Right cardiac atrium (tissue), 5 donors: Measurements from ENCODE around the gene RNASE3. TPM values are rescaled to one million over a fixed set of nuclear protein-coding genes. Genes with fewer than 3 reads are reported as not detected.
A peak's percentile ranks its signal among the peaks of the same experiment; 100 is the strongest.
"Not testable (repeated sequence)": the region's sequence is repeated elsewhere in the genome, so short reads cannot be mapped to it uniquely, and the experiment has no call there.

Experiments
- ATAC-seq, 2 donors: fragments of 200-7000 bp; cut with Tn5 transposase; one replicate each; pipeline versions ENCODE4 v1.8.0 to v1.9.1; 2020; ENCODE audit warnings: moderate library complexity in 2 of 2, mild to moderate bottlenecking in 1 of 2
- DNase-seq, 3 donors: peaks; one replicate each; pipeline ENCODE4 v3.0.0-alpha.2; 2020
- H3K27ac ChIP-seq: one replicate; pipeline ENCODE4 v1.5.1; 2013; ENCODE audit warnings: mild to moderate bottlenecking, low read length, control low read depth, moderate library complexity
- H3K27me3 ChIP-seq: one replicate; pipeline ENCODE4 v1.6.1; 2013; ENCODE audit not compliant: control insufficient read depth, insufficient read depth
- H3K4me1 ChIP-seq: one replicate; pipeline ENCODE4 v1.6.1; 2013; ENCODE audit warnings: low read length; ENCODE audit not compliant: control insufficient read depth, insufficient read depth
- H3K4me3 ChIP-seq: one replicate; pipeline ENCODE4 v1.5.1; 2013; ENCODE audit warnings: low read length, control low read depth
- H3K9me3 ChIP-seq: one replicate; pipeline ENCODE4 v1.6.1; 2013; ENCODE audit warnings: low read length; ENCODE audit not compliant: control insufficient read depth
- WGBS: extraction: QIAGEN DNeasy Blood & Tissue Kit; methylation state at CpG from one replicate; pipeline ENCODE4 v1.1.7; 2013; 5-methylcytosine and 5-hydroxymethylcytosine counted together
- intact Hi-C, 4 donors: fragments of 100-400 bp; cut with DNase I; formaldehyde crosslinking; loops; one replicate each; pipeline versions ENCODE4 v1.11.0 to v1.14.0; 2022 to 2023
- long read RNA-seq, 4 donors: library from polyadenylated mRNA; unstranded; transcript quantifications; one replicate each; pipeline ENCODE4 v2.0.0, GENCODE V29; 2020 to 2021
- polyA plus RNA-seq: library from polyadenylated mRNA; stranded (reverse); fragments of 200-250 nt; gene quantifications from one replicate; pipeline ENCODE4 v1.2.3, GENCODE V29; 2013
- total RNA-seq, 4 donors: library from RNA; stranded (reverse); fragmentation: NEBNext Ultra II Directional; extraction: Animal tissue kit (Norgen Biotek cat#: 25700); gene quantifications; one replicate each; pipeline ENCODE4 v1.2.1, GENCODE V29; 2021
- donor health status: healthy with polysubstance abuse.
- donor health status: DM: no; HTN: yes; CAD: no.
- donor health status: DM: no; HTN: no; CAD: no.
- donor health status: DM: no; HTN: yes; CAD: no; lungs with severe emphysema.
- donor health status: DM: yes; HTN: yes; CAD: no.

Gene RNASE3
- total RNA-seq: under 1 TPM in 1 of 4 donors, not detected in 3; 0.69 TPM
- polyA plus RNA-seq: 0.14 TPM
- long read RNA-seq, donor 1: 0 reads
- long read RNA-seq, donor 2: 0 reads
- long read RNA-seq, donor 3: 0 reads
- long read RNA-seq, donor 4: 0 reads

DNA sequence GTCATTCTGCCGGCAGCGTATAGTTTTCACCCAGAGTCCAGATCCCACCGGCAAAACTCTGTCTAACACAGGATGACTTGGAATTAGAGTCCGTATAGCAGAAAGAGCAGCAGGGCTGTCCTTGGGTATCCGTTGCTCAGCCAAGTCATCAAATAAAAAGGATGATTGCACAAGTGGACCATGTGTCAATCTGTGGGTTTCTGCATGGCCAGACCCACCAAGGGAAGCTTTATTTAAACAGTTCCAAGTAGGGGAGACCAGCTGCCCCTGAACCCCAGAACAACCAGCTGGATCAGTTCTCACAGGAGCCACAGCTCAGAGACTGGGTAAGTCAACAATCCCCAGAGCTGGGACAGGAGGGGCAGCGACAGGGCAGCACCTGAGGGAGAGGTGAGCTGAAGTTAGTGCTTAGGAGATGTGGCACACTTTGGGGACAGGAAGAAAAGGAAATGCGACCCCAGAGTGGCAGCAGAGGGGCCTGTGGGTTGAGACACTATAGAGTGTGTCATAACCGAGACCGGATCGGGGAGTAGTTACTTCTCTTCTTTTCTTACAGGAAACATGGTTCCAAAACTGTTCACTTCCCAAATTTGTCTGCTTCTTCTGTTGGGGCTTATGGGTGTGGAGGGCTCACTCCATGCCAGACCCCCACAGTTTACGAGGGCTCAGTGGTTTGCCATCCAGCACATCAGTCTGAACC lies at the start of gene RNASE3:
TSS of gene RNASE3 (plus strand) at position 260 of the 700 bp plus-strand sequence. CDS start at position 562, 302 bp downstream.
- intact Hi-C loops, H3K27me3 ChIP-seq, H3K9me3 ChIP-seq, H3K27ac ChIP-seq, H3K4me1 ChIP-seq, DNase-seq, ATAC-seq, H3K4me3 ChIP-seq: not testable (repeated sequence)
- 70% methylated on average over 11 of the region's 11 CpGs for WGBS

DNA sequence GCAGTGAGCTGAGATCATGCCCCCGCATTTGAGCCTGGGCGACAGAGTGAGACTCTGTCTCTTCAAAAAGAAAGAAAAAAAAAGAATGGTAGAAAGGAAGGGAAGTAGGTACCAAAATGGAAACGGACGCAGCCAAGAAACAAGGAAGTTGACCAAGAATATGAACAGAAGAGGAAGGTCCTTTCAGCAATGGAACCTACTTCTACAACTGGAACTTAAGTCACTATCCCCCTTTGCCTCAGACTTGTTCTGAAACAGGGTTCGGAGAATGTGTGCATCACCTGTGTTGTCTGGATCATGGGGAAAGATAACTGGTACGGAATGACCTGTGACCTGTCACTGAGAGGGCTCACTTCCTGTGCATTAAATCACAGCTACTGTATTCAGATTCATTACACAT lies 44.6 kb upstream of the RNASE3 start:
- H3K27me3 ChIP-seq: no peaks in the 10 kb centered on the region
- H3K9me3 ChIP-seq: no peaks in the 10 kb centered on the region
- H3K4me3 ChIP-seq: no peak overlapping the region
- H3K27ac ChIP-seq: no peak overlapping the region
- DNase-seq (no peak), ATAC-seq (no peak)
- no peaks in the 10 kb centered on the region for H3K4me1 ChIP-seq
- intact Hi-C loops: no loop called here
- 82% methylated on average over 6 of the region's 6 CpGs for WGBS

DNA sequence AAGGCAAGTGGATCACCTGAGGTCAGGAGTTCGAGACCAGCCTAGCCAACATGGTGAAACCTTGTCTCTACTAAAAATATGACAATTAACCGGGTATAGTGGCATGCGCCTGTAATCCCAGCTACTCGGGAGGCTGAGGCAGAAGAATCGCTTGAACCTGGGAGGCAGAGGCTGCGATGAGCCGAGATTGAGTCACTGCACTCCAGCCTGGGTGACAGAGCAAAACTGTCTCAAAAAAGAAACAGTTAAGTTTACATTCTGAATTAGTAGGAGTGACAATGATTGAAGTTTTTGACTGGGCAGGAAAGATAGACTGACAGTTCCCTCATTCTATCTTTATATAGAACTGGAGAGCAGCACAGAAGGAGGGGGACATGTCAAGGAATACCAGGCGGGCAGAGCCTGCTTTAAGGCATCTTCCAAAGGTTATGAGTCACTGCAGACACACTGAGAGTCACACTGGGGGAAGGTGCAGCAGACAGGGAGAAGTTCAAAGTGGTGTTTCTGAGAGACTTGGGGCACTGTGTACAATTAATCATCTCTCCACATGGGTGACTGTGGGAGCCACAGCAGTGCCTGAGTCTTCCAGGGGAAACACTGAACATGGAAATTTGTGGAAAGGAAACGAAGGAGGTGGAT lies 42.8 kb upstream of the RNASE3 start:
- 80% methylated on average over 9 of the region's 9 CpGs for WGBS
- Histone ChIP-seq H3K27me3 (no peaks in the 10 kb centered on the region), H3K9me3 (no peaks in the 10 kb centered on the region), H3K4me1 (no peaks in the 10 kb centered on the region), H3K27ac (no peak overlapping the region), H3K4me3 (no peak overlapping the region)
- DNase-seq: no peak
- ATAC-seq: no peak
- intact Hi-C loops: no loop called here

DNA sequence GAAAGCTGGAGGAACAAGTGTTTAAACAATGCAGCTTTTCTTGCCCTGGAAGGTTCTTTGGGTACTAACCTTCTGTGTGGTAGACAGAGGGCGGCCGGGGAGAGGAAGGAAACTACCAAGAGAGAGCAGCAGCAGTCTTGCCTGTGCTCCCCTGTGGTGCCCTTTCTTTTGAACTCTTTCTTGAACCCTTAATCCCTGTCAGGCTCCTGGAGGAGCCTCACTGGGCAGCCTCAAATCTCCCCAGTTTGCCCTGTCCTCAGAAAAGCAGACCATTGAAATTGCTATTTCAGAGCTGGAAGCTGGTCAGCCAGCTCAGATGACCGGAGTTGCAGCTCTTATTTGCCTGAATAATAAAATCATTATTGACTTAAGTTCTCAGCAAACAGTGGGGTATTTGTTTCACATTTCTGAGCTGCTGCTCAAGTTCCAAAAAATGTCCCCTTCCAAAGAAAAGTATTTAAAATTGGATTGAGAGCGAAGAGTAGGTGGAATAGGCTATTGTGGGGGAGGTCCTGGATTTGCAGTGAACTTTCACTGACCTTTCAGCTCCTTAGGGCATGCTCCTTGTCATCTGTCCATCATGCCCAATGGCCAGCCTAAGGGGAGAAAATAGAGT lies 42.1 kb upstream of the RNASE3 start:
- Histone ChIP-seq H3K9me3 (no peaks in the 10 kb centered on the region), H3K27ac (no peak overlapping the region), H3K27me3 (no peaks in the 10 kb centered on the region), H3K4me1 (no peaks in the 10 kb centered on the region), H3K4me3 (no peak overlapping the region)
- 46% methylated on average over 4 of the region's 4 CpGs for WGBS
- DNase-seq (no peak), ATAC-seq (no peak)
- intact Hi-C loops: no loop called here

DNA sequence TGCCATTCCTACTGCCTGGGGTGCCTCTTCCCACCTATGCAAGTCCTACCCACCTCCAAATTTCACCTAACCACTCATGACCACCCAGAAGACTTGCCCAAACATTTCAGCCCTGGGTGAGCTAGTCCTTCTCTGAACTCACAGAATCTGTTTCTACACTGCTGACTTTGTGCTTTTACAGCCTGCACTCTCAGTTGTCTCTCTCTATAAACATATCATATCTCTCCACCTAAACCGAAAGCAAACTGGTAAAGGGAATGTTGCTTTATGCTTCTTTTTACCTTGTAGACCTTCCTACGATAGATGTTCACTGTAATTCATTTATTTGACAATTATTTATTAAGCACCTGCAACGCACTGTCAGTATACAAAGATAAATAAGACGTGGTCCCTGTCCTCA lies 38.1 kb upstream of the RNASE3 start:
- DNase-seq: no peak
- H3K27me3 ChIP-seq: no peaks in the 10 kb centered on the region
- intact Hi-C loops: no loop called here
- no peaks in the 10 kb centered on the region for H3K4me1 ChIP-seq
- no peak overlapping the region for H3K27ac ChIP-seq
- WGBS: 76% methylated on average over 4 of the region's 4 CpGs
- ATAC-seq: no peak
- no peak overlapping the region for H3K4me3 ChIP-seq
- H3K9me3 ChIP-seq: no peaks in the 10 kb centered on the region

DNA sequence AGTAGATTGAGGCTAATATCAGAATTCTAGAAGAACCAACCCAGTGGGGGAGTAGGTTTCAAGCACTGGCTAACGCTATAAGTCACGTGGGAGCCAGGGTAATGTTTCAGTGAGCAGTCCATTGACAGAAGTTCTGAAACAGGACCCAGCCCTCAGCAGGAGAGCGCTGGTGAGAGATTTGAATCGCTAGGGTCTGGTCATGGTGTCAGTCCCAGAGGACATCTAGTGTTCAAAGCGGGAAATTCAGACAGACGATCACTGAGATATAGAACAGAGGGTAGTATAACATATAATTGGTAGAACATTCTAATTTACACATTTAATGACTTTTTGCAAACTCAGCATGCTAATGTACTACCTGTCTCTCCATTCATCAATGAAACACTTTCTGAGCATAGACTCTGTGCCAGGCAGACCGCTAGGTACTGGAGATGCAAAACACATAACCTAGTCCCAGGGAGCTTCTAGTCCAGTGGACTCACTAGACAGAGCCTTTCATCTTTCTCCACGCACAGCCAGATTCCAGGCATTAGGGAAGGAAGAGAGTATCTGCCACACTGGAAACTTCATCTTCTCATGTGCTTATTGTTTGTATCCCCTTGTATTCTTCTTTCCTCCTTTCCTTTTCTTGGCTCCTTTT lies 35.4 kb upstream of the RNASE3 start:
- H3K4me1 ChIP-seq: no peaks in the 10 kb centered on the region
- DNase-seq: peak; percentile 47 to 71 (median 68)
- ATAC-seq: peak; percentile 95 to 97
- intact Hi-C loops: loop anchor here (2.0 to 5.0 kb wide), 4 partner anchors 117 to 187 kb away; partner anchors contain the start of gene RNASE7 (in 2 of the 4)
- 14% methylated on average over 8 of the region's 8 CpGs for WGBS
- H3K27me3 ChIP-seq: no peaks in the 10 kb centered on the region
- no peak overlapping the region for H3K27ac ChIP-seq
- H3K9me3 ChIP-seq: no peaks in the 10 kb centered on the region
- no peak overlapping the region for H3K4me3 ChIP-seq

DNA sequence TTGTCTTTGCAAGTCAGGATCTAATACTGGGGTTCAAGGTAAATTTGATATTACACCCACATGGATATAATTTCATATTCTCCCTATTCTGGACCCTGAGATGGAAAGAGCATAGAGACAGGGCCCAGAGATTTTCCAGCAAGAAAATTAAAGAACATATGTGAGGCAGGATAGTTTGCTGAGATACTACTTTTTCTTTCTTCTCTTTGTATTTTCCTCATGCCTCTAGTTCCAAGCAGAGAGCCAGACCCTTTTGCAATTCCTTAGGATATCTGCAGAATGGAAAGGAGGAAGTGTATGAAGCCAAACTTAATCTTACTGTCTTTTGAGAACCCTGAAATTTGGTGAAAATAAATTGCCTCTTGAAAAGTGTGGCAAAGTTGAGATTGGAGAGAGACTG lies 34.0 kb upstream of the RNASE3 start:
- DNase-seq (no peak), ATAC-seq (no peak)
- Histone ChIP-seq H3K27ac (no peak overlapping the region), H3K9me3 (no peaks in the 10 kb centered on the region), H3K4me3 (no peak overlapping the region), H3K4me1 (no peaks in the 10 kb centered on the region), H3K27me3 (no peaks in the 10 kb centered on the region)
- intact Hi-C loops: loop anchor here (2.0 to 5.0 kb wide), 4 partner anchors 115 to 185 kb away; partner anchors contain the start of gene RNASE7 (in 2 of the 4)

DNA sequence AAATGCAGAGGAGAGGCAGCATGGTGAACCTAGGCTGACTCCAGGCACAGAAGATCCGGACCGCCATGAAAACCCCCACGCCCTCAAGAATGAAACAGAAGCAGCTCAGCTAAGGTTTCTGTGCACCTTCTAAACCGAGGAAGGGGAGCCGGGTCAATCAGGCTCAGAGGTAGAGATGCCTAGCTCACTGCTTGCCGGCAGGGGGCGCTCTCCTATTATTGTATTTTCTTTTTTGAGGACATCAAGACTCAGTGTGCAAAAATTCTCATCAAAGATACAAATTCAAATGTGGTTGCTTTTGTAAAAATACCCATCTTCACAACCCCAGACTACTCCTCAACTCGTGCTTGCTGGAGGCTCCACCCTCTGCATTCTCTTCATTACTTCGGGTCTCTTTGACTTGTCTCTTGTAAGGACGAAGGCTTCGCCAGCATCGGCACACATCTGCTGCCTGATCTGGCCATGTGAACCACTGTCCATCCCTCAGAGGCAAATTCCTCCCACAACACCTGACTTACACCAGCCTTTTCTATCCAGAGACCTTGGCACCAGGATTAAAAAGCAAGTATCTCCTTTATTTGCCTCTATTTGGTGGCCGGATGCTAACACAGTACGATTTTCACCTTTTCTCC lies 33.4 kb upstream of the RNASE3 start:
- DNase-seq: peak; percentile 63 to 86 (median 84)
- no peak overlapping the region for H3K4me3 ChIP-seq
- H3K4me1 ChIP-seq: no peaks in the 10 kb centered on the region
- H3K27me3 ChIP-seq: no peaks in the 10 kb centered on the region
- no peaks in the 10 kb centered on the region for H3K9me3 ChIP-seq
- WGBS: 31% methylated on average over 14 of the region's 14 CpGs
- ATAC-seq: peak; percentile 70 to 81
- H3K27ac ChIP-seq: no peak overlapping the region
- intact Hi-C loops: loop anchor here (2.0 to 5.0 kb wide), 4 partner anchors 115 to 185 kb away; partner anchors contain the start of gene RNASE7 (in 2 of the 4)

DNA sequence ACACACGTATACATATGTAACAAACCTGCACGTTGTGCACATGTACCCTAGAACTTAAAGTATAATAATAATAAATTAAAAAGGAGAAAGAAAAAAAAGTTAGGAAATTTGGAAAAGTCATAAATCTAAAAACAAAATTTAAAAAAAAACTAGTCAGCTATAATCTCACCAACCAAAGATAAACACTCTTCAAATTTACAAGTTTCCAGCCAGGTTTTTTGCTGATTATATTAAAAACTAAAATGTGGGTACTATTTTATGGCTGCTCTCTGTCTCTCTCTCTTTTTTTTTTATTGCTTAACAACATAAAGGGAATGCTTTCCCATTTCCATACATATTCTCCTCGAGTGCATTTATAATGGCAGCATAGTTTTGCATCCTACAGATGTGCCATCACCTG lies 25.0 kb upstream of the RNASE3 start:
- no peak overlapping the region for H3K4me3 ChIP-seq
- H3K27me3 ChIP-seq: no peaks in the 10 kb centered on the region
- no peak for ATAC-seq
- 85% methylated on average over 3 of the region's 3 CpGs for WGBS
- DNase-seq: no peak
- no peaks in the 10 kb centered on the region for H3K4me1 ChIP-seq
- no peaks in the 10 kb centered on the region for H3K9me3 ChIP-seq
- no peak overlapping the region for H3K27ac ChIP-seq
- intact Hi-C loops: no loop called here

DNA sequence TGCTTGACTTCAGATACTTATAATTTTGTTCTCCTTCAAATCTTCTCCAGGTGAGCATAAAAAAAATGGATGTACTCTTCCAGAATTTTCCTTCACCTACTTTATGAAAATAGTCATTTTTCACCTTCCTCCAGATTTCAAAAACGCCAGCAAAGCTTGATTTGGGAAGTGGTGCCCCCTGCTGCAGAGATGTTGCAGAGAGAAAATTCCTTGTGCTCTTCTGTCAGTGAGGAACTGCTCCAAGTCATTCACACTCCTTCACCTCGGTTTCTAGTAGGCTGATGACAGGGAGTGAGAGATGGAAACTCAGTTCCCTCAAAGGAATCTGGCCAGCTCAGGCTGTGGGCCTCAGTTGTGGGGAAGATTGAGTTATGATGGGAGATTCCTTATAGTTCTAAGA lies 24.2 kb upstream of the RNASE3 start:
- no peak overlapping the region for H3K27ac ChIP-seq
- no peak for DNase-seq
- H3K9me3 ChIP-seq: no peaks in the 10 kb centered on the region
- H3K27me3 ChIP-seq: no peaks in the 10 kb centered on the region
- WGBS: under 1% methylated on average over 2 of the region's 2 CpGs
- intact Hi-C loops: no loop called here
- H3K4me1 ChIP-seq: no peaks in the 10 kb centered on the region
- H3K4me3 ChIP-seq: no peak overlapping the region
- no peak for ATAC-seq
